Stimulated activated naive CD4-positive, alpha-beta T cell (primary cell): ENCODE results near the gene SNX25.
"Not testable (repeated sequence)": the region's sequence is repeated elsewhere in the genome, so short reads cannot be mapped to it uniquely, and the experiment has no call there.

Source experiments
- DNase-seq, 6 experiments: peaks; one replicate each; lab custom pipeline; 2025; lab: John Stamatoyannopoulos, UW

The SNX25 gene

GRCh38 chr4:185209031-185209851, at the start of gene SNX25:
TSS of gene SNX25 (plus strand) at chr4:185209598. CDS start at chr4:185209827, 229 bp downstream.
- DNase-seq: peak; percentile 72 to 84 (median 79)

- peak in 3 of 6 experiments; percentile 56 to 77 (median 74) for DNase-seq
Measured at GRCh38 chr4:185165605-185166063, 43.8 kb upstream of the SNX25 start.

DNA sequence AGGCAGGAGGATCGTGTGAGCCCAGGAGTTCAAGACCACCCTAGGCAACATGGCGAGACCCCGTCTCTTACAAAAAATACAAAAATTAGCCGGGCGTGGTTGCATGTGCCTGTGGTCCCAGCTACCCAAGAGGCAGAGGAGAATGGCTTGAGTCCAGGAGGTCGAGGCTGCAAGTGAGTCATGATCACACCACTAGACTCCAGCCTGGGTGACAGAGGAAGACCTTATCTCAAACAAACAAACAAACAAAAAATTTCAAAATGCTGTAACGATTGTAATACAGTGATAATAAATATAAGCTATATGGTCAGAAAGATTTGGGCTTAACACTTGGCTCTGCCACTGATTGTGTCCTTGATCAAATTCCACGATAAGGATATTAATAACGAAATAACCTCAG, 42.2 kb upstream of the SNX25 start:
- no peak for DNase-seq

- DNase-seq: no peak
Measured at GRCh38 chr4:185171373-185172071, 37.9 kb upstream of the SNX25 start.

GRCh38 chr4:185179488-185179887, 29.9 kb upstream of the SNX25 start:
- no peak for DNase-seq

DNA sequence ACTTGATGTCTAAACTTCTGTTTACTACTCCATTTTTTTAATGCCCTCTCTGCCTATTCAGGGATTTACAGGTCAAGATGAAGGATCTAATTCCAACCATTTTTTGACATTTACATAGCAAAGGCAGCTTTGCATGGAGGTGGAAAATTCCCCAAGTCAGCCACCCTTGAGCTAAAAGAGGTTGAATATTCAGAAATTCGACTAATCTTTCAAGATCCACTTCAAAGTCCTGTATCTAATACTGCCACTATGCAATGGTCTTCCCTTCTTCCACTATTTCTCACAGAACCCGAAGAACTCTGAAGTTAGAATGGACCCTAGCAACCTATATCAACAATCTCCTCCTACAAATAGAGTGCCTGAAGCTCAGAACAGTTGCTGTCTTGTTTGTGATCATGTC, 27.2 kb upstream of the SNX25 start:
- no peak for DNase-seq

- DNase-seq: peak; percentile 27 to 78 (median 62)
Measured at GRCh38 chr4:185183622-185184281, 25.6 kb upstream of the SNX25 start.

GRCh38 chr4:185186769-185187168, 22.6 kb upstream of the SNX25 start:
- DNase-seq: no peak

DNA sequence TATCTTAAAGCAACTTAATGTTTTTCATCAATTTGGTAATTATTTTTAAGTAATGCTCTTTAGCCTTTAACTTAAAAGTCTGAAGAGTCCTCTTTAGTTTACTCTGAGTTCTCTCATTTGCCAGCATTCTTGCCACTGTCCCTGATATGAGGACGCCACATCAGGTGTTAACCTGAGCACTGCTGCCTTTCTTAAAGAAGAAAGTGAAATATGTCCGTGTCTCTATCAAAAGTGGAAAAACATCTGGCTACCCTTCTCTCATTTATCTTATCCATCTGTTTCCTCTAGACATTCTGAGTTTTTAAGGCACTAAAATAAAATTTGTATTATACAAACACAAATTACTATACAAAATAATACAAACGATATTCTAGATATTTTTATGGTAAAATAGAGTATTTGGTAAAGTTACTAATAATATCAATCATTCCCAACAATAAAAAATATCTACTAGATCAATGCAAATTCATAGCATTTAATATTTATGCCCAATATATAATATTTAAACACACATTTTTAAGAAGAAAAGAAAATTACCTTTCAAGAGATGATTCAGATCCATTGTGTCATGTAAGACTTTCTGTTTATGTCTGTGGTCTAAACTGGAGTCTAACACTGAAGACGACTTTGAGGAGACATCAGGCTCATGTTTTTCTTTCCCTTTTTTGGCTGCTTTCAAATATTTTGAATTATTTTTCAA, 19.6 kb upstream of the SNX25 start:
- DNase-seq: no peak

DNA sequence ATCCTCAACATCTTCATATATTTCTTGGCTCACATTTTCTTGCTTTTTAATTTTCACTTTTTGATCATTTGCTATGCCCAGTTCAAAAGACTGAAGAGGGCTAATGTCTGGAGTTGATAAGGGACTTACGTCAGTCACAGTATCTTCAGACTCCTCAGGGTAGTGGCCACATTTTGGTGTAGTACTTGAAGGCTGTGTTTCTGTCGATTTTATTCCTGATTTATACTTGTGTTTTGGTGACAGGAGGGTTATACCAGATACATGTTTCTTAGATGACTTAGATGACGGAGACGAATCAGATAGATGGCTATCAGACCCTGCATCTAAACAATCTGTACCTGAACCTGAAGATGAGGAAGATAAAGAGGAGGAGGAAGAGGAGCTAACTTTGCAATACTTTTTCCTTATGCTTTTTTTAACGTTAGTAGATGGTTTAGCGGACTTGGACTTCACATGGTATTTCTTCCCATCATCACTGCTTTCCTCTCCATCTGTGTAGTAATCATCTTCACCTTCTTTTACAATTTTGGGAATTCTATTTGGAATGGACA, 19.0 kb upstream of the SNX25 start:
- DNase-seq: no peak

DNA sequence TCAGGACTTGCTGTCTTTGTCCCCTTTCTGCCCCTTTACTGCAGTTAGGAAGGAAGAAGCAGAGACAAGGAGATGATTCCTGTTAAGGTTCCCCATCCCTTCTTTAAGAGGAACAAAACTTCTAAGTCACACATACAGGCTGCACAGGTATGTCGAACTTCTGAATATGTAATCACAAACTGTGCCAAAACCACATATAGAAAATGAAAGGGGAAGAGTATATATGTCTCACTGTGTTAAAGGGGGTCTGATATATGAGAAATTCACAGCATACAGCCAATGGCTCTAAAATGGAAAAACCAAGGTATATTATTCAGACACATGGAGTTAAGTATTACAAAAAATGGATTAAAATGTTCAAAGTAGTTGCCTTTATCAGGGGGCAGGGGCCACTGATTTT, 17.3 kb upstream of the SNX25 start:
- DNase-seq: no peak

DNA sequence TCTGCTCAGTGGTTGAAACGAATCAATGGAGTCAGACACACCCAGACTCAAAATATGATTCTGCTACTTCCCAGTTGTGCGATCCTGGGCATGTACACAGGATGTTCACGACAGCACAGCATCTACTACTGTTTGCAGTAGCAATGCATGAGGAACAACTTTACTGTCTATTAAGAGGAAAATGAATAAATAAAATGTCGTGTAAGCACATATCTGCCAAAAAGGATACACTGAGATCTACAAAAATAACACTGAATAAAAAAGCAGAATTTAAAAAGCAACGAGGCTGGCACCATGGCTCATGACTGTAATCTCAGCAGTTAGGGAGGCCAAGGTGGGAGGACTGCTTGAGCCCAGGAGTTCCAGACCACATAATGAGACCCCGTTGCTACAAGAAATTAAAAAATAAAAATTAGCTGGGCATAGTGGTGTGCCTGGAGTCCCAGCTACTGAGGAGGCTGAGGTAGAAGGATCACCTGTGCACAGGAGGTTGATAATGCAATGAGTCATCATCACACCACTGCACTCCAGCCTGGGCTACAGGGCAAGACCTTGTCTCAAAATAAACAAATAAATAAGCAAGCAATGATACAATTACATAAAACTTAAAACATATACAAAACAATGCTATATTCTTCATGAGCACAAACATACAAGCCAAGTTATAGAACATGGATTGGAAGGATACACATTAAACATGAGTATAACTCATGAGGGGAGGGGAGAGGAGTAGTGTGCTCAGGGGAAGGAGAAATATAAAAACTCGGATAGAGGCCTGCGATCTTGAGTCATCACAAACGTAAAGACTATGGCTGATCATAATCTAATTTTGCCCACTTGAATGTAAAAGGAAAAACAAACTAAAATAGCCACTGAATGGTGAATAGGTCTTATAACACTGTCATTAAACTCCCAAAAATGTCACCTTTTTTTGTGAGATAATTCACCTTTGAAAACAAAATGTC, 14.2 kb upstream of the SNX25 start:
- no peak for DNase-seq

DNA sequence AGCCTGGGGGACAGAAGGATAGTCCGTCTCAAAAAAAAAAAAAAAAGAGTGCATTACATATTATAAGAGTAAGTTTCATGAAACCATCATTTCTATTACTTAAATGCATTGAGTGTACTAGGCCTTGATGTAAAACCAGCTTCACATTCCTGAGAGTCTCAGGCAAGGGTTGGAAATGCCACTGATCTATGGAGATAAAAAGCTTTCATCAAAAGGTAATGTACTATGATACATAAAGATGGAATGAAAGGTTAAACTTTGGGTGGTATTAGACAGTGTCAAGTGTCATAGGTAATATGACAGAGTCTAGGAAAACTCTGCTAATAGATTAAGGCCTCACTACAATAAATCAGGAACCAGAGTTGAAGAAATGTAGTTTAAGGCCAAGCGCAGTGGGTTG, 13.0 kb upstream of the SNX25 start:
- no peak for DNase-seq

DNA sequence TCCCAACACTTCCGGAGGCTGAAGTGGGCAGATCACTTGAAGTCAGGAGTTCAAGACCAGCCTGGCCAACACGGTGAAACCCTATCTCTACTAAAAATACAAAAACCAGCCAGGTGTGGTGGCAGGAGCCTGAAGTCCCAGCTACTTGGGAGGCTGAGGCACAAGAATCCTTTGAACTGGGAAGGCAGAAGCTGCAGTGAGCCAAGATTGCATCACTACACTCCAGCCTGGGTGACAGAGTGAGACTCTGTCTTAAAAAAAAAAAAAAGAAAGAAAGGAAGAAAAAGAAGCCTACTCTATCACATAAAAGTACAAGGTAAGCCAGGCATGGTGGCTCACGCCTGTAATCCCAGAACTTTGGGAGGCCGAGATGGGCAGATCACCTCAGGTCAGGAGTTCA, 11.2 kb upstream of the SNX25 start:
- DNase-seq: not testable (repeated sequence)

DNA sequence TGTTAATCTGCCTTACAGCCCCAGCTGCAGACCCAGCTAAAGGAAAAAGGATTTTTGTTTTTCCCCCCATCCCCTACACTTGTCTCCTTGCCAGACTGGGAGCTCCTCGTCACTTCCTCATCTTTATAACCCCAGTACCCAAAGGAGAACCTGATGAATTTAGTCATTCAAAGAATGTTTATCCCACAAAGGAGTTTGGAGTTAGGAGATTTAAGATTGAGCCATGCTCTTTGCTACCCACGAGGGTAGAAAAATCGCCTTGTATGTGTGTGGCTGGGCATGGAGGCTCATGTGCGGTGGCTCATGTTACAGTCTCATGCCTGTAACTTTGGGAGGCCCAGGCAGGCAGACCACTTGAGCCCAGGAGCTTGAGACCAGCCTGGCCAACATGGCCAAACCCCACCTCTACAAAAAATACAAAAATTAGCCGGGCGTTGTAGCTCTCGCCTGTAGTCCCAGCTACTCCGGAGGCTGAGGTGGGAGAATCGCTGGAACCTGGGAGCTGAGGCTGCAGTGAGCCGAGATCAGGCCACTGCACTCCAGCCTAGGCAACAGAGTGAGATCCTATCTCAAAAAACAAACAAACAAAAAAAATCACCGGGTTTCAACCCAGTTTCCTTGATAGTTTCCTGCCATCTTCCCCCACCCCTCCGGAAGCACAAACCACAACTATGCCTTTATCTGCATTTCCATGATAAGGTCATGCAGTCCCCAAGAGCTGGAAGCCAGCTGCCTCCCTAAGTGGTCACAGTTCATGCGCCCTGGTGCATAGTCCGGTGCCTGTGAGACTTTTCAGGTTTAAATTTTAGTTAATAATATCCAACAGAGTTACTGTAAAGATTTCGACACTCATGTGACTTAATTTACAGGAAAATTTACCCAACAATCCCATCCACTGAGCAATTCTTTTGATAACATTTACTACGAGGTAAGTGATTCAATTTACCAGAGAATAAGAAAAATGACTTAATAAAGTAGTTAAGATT, 7.1 kb upstream of the SNX25 start:
- peak in 5 of 6 experiments; percentile 4 to 56 (median 45) for DNase-seq

DNA sequence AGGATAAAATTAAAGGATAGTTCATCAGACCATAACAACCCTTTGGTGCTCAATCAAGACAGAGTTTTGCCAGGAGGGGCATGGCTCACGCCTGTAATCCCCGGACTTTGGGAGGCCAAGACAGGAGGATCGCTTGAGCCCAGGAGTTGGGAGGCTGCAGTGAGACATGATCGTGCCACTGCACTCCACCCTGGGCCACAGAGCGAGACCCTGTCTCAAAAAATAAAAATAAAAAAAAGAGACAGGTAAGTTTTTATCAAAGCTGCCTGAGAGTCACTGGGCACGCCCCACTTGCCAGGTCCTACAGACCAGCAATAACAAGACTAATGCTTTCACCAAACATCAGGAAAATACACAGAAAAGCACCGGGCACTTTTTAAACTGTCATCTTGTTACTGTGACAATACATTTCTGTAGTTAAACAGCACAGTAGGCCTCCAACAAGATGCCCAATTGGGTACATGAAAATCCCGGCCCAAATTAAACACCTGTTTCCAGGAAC, 6.4 kb upstream of the SNX25 start:
- peak in 1 of 6 experiments; percentile 51 for DNase-seq

DNA sequence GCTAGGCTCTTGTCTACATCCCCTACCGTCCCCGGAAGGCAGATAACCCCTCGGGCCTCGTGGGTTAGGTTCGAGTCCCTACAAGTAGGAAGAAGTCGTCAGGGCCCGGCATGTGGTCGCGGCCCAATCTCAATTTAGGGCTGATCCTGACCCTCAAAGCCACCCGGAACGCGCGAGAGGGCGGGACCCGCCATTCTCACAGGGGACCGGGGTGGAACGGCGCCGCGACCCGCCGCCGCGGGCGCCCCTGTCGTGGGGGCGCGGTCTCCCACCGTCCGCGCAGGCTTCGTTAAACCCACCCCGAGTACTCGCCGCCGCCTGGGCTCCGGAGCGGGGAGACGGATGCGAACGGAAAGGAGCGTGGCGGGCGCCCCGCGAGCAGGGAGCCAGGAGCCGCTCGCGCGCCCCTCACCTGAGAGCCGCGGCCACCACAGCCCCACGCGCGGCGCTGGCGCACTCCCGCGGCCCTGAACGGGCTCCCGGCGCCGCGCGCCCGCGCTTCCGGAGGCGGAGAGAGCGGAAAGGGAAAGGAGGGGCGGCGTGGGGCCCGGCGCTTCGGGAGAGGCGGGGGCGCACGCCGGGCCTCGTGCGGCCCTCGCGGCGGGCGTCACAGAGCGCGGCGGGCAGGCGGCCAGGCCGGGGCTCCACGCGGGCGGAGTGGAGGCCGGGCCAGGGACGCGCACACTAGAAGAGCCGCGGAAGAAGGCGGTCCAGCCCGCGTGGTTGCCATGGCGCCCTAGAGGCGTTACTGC, 5.7 kb upstream of the SNX25 start, which contains the start of gene CFAP97:
Gene CFAP97, minus strand, starts transcription at position 515 of the 752 bp plus-strand sequence. CDS start 12,804 bp downstream, outside the sequence.
- peak; percentile 74 to 87 (median 78) for DNase-seq
